K562 (cell line): Measurements from ENCODE around the gene CHST12. TPM values are rescaled to one million over a fixed set of nuclear protein-coding genes. Genes with fewer than 3 reads are reported as not detected.

Experiments
- ATAC-seq: fragments of 200-7000 bp; cut with Tn5 transposase; 3 replicates; pipeline ENCODE4 v1.9.1; 2020; ENCODE audit warnings: moderate library complexity
- BruUV-seq: library from RNA; stranded (reverse); fragments of 400-500 nt; replicated peaks from 2 replicates; lab custom pipeline; 2021; lab: Mats Ljungman, UMichigan
- CTCF ChIA-PET: fragments of 300-600 bp; formaldehyde crosslinking; extraction: SDS; loops from one replicate; lab custom pipeline; 2021; ENCODE audit warnings: low intra/inter-chr PET ratio; lab: Yijun Ruan, JAX
- POLR2A ChIA-PET: fragments of 300-600, 350-650 bp; sonication (Branson Sonifier 250); formaldehyde crosslinking; extraction: SDS; loops from one replicate; lab custom pipeline; 2021; ENCODE audit warnings: antibody characterized with exemption, inconsistent platforms; lab: Yijun Ruan, JAX
- DNase-seq, 4 experiments: peaks; one replicate each; pipeline versions ENCODE4 v3.0.0 to v3.0.0-alpha.2; 2011 to 2018; ENCODE audit warnings: low spot score in 3 of 4, mixed read lengths in 3 of 4; ENCODE audit errors: extremely low read depth in 1 of 4
- FAIRE-seq: peaks from 2 replicates; lab custom pipeline; 2011; peaks lifted over from hg19 to GRCh38; lab: Jason Lieb, UNC
- H2AFZ ChIP-seq: 2 replicates; pipeline ENCODE4 v1.6.0; 2011; ENCODE audit warnings: low read depth, low read length, control low read depth, inconsistent platforms
- H3K27ac ChIP-seq: fragments of 200-600 bp; 3 replicates; pipeline ENCODE4 v1.8.0; 2011; ENCODE audit warnings: low read depth, mild to moderate bottlenecking, control low read depth, inconsistent platforms, low read length, moderate library complexity, mixed read lengths; ENCODE audit errors: extremely low read depth
- H3K27me3 ChIP-seq, 2 experiments: fragments of 300-600 bp in 1 of 2; 2 replicates in 1 of 2; 3 replicates in 1 of 2; pipeline versions ENCODE4 v1.6.0 to v1.8.0; 2011; ENCODE audit warnings: inconsistent platforms in 2 of 2, low read length in 2 of 2, mild to moderate bottlenecking in 1 of 2, mixed read lengths in 1 of 2, moderate library complexity in 1 of 2; ENCODE audit not compliant: control insufficient read depth in 2 of 2, insufficient read depth in 2 of 2
- H3K36me3 ChIP-seq: fragments of 300-600 bp; 3 replicates; pipeline ENCODE4 v1.8.0; 2011; ENCODE audit warnings: mild to moderate bottlenecking, low read length, inconsistent platforms; ENCODE audit not compliant: control insufficient read depth, insufficient read depth
- H3K4me1 ChIP-seq, 2 experiments: fragments of 200-600 bp in 1 of 2; replicated peaks in 1 of 2; 2 replicates in 1 of 2; 3 replicates in 1 of 2; pipeline versions ENCODE4 v1.5.1 to v1.8.0; 2011; ENCODE audit warnings: inconsistent platforms in 2 of 2, low read length in 2 of 2, mild to moderate bottlenecking in 1 of 2, mixed read lengths in 1 of 2, moderate library complexity in 1 of 2; ENCODE audit not compliant: control insufficient read depth in 2 of 2, insufficient read depth in 2 of 2
- H3K4me2 ChIP-seq: 2 replicates; pipeline ENCODE4 v1.6.1; 2011; ENCODE audit warnings: low read length, control low read depth, inconsistent platforms, mixed read lengths; ENCODE audit not compliant: insufficient read depth
- H3K4me3 ChIP-seq: fragments of 200-600 bp; sonication (generic), shearing (Covaris generic); 2 replicates; pipeline ENCODE4 v1.5.1; 2016; ENCODE audit warnings: control low read depth, inconsistent platforms
- H3K79me2 ChIP-seq: fragments of 200-600 bp; 3 replicates; pipeline ENCODE4 v1.8.0; 2011; ENCODE audit warnings: low read length, inconsistent platforms; ENCODE audit not compliant: control insufficient read depth, insufficient read depth
- H3K9ac ChIP-seq, 2 experiments: 2 replicates each; pipeline versions ENCODE4 v1.6.0 to v1.6.1; 2011; ENCODE audit warnings: low read depth in 2 of 2, low read length in 2 of 2, control low read depth in 1 of 2, inconsistent platforms in 1 of 2, mild to moderate bottlenecking in 1 of 2, mixed read lengths in 1 of 2; ENCODE audit not compliant: insufficient read depth in 1 of 2
- H3K9me1 ChIP-seq: one replicate; pipeline ENCODE4 v1.6.0; 2011; ENCODE audit warnings: inconsistent platforms, mild to moderate bottlenecking, low read length, moderate library complexity; ENCODE audit not compliant: control insufficient read depth, insufficient read depth
- H3K9me3 ChIP-seq: replicated peaks from 2 replicates; pipeline ENCODE4 v1.5.1; 2011; ENCODE audit warnings: low read depth, low read length, inconsistent platforms; ENCODE audit not compliant: control insufficient read depth, insufficient read depth
- H4K20me1 ChIP-seq: replicated peaks from 2 replicates; pipeline ENCODE4 v1.6.1; 2011; ENCODE audit warnings: low read length, inconsistent platforms, mixed read lengths; ENCODE audit not compliant: control insufficient read depth, insufficient read depth
- HDAC3 ChIP-seq: fragments of 450-650 bp; IDR thresholded peaks from 2 replicates; pipeline ENCODE4 v1.6.1; 2018; ENCODE audit warnings: borderline replicate concordance, mild to moderate bottlenecking, moderate library complexity; ENCODE audit not compliant: partially characterized antibody
- ZFX ChIP-seq: sonication (generic); formaldehyde crosslinking; IDR thresholded peaks from 2 replicates; pipeline ENCODE4 v1.8.0; 2022; ENCODE audit warnings: mild to moderate bottlenecking, missing genetic modification reagents, moderate library complexity
- WGBS: fragments of 100-300 bp; shearing (Covaris generic); methylation state at CpG from one replicate; pipeline ENCODE4 v1.1.6; 2016; ENCODE audit warnings: low coverage, mixed read lengths; ENCODE audit not compliant: insufficient coverage; ENCODE audit errors: missing lambda C conversion rate; 5-methylcytosine and 5-hydroxymethylcytosine counted together
- in situ Hi-C: fragments of 300-500 bp; cut with MboI; formaldehyde crosslinking; loops from 4 replicates; pipeline ENCODE4 v1.15.0; 2018; ENCODE audit warnings: inconsistent platforms, mixed read lengths
- intact Hi-C: fragments of 100-400 bp; cut with micrococcal nuclease; formaldehyde crosslinking; loops from 2 replicates; pipeline ENCODE4 v1.14.2; 2022
- polyA plus RNA-seq, 8 experiments: library from polyadenylated mRNA; depleted of rRNA in 4 of 8; stranded (reverse) in 5 of 8; unstranded in 3 of 8; fragments of >200 nt; fragmentation: Nextera tagmentation in 2 of 8; fragmentation: Illumina TruSeq in 1 of 8; extraction: Ambion mirVana in 2 of 8; extraction: Trizol in 1 of 8; gene quantifications; 2 replicates each; pipeline versions ENCODE4 v1.2.1 to v1.2.3, GENCODE V29; 2011 to 2014; ENCODE audit warnings: inconsistent platforms in 1 of 8, missing spikeins in 1 of 8
- total RNA-seq, 7 experiments: library from RNA; depleted of rRNA in 6 of 7; stranded (reverse); fragments of >200 nt in 6 of 7; fragmentation: Illumina TruSeq in 2 of 7; extraction: Trizol in 2 of 7; gene quantifications; 2 replicates each; pipeline versions ENCODE4 v1.2.1 to v1.2.3, GENCODE V29; 2011 to 2021; ENCODE audit warnings: low replicate concordance in 1 of 7
- TF ChIP-seq, protein P1 (sequence below): sonication (generic); formaldehyde crosslinking; IDR thresholded peaks from 2 replicates; pipeline ENCODE4 v1.8.0; 2022; ENCODE audit warnings: mild to moderate bottlenecking, missing genetic modification reagents
- TF ChIP-seq, protein P2 (sequence below): sonication (generic); formaldehyde crosslinking; IDR thresholded peaks from 2 replicates; pipeline ENCODE4 v1.8.0; 2023; ENCODE audit warnings: mild to moderate bottlenecking, missing genetic modification reagents

CHST12 gene
- total and polyA plus RNA-seq, 9 of the 15 experiments (the other 6 are each of a cell fraction or from before 2014, with no cell fraction given) = 0.18 to 19.8 (median 3.6) TPM

DNA sequence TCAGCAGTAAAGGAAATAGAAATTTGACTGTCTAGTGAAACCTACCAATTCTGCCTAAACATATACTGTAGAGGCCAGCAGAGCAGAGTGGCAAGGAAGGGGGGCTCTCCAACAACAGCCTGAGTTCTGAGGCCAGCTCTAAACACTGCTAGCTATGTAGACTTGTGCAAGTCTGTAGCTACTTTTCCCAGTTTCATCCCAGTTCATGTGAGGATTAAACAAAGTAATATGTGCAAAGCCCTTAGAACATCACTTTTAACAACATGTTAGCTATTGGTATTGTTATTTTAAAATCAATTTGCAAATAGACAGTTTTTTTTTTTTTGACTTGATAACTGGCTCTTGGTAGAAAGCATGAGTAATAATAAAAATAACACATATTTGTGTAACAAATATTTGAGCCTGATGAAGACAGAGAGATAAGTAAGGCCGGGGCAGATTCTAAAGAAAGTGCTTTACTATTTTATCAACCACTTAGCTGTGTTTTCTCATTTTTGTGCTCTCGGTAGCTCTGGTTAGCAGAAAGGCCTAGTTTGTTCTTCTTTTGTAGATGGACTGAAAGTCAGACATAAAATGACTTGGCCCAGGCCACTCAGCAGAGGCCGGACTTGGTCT lies 9.3 kb downstream of the CHST12 start:
- no peak overlapping the region for H2AFZ ChIP-seq
- no peaks in the 10 kb centered on the region for H3K27me3 ChIP-seq
- no TSS peak for BruUV-seq
- H3K4me3 ChIP-seq = no peak overlapping the region
- H3K9me3 ChIP-seq = no peaks in the 10 kb centered on the region
- intact Hi-C loops = no loop called here
- ATAC-seq (0 out of 3 replicates have a peak, but pooled peaks have one; percentile 13), DNase-seq (no peak), FAIRE-seq (no peak)
- H3K9me1 ChIP-seq = no peaks in the 10 kb centered on the region
- WGBS = 73% methylated on average over 3 of the region's 3 CpGs
- H3K36me3 ChIP-seq = no peaks in the 10 kb centered on the region
- in situ Hi-C loops = no loop called here
- H3K27ac ChIP-seq = peak overlapping the region; percentile 10; the same call in 1 of the 3 replicates
- no peak for TF ChIP-seq HDAC3
- TF ChIP-seq, protein P1, sequence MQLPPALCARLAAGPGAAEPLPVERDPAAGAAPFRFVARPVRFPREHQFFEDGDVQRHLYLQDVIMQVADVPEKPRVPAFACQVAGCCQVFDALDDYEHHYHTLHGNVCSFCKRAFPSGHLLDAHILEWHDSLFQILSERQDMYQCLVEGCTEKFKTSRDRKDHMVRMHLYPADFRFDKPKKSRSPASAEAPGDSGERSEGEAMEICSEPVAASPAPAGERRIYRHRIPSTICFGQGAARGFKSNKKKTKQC (CRISPR knock-in tag) = no peak
- TF ChIP-seq ZFX (CRISPR knock-in tag) = peak; percentile 36; the same call in 1 of the 2 replicates
- TF ChIP-seq, protein P2, sequence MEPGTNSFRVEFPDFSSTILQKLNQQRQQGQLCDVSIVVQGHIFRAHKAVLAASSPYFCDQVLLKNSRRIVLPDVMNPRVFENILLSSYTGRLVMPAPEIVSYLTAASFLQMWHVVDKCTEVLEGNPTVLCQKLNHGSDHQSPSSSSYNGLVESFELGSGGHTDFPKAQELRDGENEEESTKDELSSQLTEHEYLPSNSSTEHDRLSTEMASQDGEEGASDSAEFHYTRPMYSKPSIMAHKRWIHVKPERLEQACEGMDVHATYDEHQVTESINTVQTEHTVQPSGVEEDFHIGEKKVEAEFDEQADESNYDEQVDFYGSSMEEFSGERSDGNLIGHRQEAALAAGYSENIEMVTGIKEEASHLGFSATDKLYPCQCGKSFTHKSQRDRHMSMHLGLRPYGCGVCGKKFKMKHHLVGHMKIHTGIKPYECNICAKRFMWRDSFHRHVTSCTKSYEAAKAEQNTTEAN (CRISPR knock-in tag) = no peak
- TF ChIP-seq, all 486 proteins: peak for 1
- Histone ChIP-seq H3K9ac (peak overlapping the region; percentile 23 to 69; a peak in 2 of 4 replicates), H3K4me2 (0 out of 2 replicates have a peak overlapping the region, but pooled peaks have one; percentile 10), H4K20me1 (no peaks in the 10 kb centered on the region; the same call in 1 of the 2 replicates), H3K79me2 (peaks cover 19% of the 10 kb centered on the region; the same call in 1 of the 3 replicates), H3K4me1 (peaks cover 34% of the 10 kb centered on the region in 2 experiments)
- ChIA-PET CTCF (interaction anchor here (1.2 kb wide), 1 partner anchor 28 kb away, joined by 3 read pairs; no protein-coding TSS in a partner anchor), POLR2A (interaction anchor here (0.6 to 2.5 kb wide), 6 partner anchors 10 to 416 kb away, joined by 3 to 8 read pairs (median 6); partner anchors contain the start of gene CHST12)
